K562 (cell line): ENCODE results near the gene ALK.

Experiments
- CBX3 ChIP-seq, 2 experiments: IDR thresholded peaks; 1 replicate in 1 of 2; 2 replicates in 1 of 2; pipeline ENCODE4 v1.6.1; 2012; ENCODE audit warnings: inconsistent platforms in 2 of 2, low read length in 2 of 2, borderline replicate concordance in 1 of 2, control low read depth in 1 of 2
- MCM5 ChIP-seq: fragments of 450-650 bp; IDR thresholded peaks from 2 replicates; pipeline ENCODE4 v1.6.1; 2016; ENCODE audit warnings: low read depth
- NONO ChIP-seq, 2 experiments: fragments of 200-400 bp in 1 of 2; fragments of 450-650 bp in 1 of 2; formaldehyde crosslinking in 1 of 2; IDR thresholded peaks; 2 replicates each; pipeline ENCODE4 v1.6.1; 2017; ENCODE audit warnings: low read depth in 2 of 2, mild to moderate bottlenecking in 2 of 2, moderate library complexity in 2 of 2, low read length in 1 of 2
- POLR2A ChIP-seq: fragments of 450-650 bp; conservative IDR thresholded peaks from 2 replicates; pipeline ENCODE4 v1.6.1; 2016
- TEAD1 ChIP-seq, 2 experiments: fragments of 450-650 bp in 1 of 2; sonication (generic) in 1 of 2; formaldehyde crosslinking; IDR thresholded peaks; 2 replicates each; pipeline versions ENCODE4 v1.4.0 to v1.8.0; 2020 to 2022; ENCODE audit warnings: mild to moderate bottlenecking in 2 of 2, missing genetic modification reagents in 1 of 2
- ZNF174 ChIP-seq: fragments of 250-450 bp; sonication (Bioruptor Pico); IDR thresholded peaks from 2 replicates; pipeline ENCODE4 v1.4.0; 2020; ENCODE audit warnings: mild to moderate bottlenecking
- TF ChIP-seq, protein P1 (sequence below): fragments of 250-450 bp; sonication (Bioruptor Pico); IDR thresholded peaks from 2 replicates; pipeline ENCODE4 v1.4.0; 2020; ENCODE audit warnings: mild to moderate bottlenecking, moderate library complexity

DNA sequence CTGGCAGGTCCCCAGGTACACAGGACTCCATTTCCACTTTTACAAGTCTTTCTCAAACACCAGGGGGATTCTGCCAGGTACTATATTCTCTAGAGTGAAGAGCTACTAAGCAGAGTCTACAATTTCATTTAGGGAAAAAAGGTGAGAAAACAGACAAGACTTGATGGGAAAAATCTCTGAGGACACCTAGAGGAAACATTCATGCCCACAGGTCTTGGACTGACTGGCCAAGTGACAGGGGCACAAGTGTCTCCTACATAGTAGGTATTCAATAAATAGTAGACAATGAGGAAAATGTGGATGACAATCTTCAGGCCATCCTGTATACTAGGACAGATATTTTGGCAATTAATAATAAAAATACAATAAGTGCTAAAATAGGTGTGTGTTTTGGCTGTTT is 577.6 kb downstream of the ALK start:
- TF ChIP-seq TEAD1 (CRISPR knock-in tag; IDR thresholded peaks at IDR 0.05) (no peak), ZNF174 (CRISPR knock-in tag) (no peak), MCM5 (no peak), CBX3 (IDR thresholded peaks at IDR 0.05; ENCODE audit: borderline replicate concordance in 1 of 2, low read length in 2 of 2) (no peak), NONO (IDR thresholded peaks at IDR 0.05; ENCODE audit: low read depth in 2 of 2, low read length in 1 of 2) (no peak), POLR2A (no peak)
- TF ChIP-seq, protein P1, sequence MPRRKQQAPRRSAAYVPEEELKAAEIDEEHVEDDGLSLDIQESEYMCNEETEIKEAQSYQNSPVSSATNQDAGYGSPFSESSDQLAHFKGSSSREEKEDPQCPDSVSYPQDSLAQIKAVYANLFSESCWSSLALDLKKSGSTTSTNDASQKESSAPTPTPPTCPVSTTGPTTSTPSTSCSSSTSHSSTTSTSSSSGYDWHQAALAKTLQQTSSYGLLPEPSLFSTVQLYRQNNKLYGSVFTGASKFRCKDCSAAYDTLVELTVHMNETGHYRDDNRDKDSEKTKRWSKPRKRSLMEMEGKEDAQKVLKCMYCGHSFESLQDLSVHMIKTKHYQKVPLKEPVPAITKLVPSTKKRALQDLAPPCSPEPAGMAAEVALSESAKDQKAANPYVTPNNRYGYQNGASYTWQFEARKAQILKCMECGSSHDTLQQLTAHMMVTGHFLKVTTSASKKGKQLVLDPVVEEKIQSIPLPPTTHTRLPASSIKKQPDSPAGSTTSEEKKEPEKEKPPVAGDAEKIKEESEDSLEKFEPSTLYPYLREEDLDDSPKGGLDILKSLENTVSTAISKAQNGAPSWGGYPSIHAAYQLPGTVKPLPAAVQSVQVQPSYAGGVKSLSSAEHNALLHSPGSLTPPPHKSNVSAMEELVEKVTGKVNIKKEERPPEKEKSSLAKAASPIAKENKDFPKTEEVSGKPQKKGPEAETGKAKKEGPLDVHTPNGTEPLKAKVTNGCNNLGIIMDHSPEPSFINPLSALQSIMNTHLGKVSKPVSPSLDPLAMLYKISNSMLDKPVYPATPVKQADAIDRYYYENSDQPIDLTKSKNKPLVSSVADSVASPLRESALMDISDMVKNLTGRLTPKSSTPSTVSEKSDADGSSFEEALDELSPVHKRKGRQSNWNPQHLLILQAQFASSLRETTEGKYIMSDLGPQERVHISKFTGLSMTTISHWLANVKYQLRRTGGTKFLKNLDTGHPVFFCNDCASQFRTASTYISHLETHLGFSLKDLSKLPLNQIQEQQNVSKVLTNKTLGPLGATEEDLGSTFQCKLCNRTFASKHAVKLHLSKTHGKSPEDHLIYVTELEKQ (CRISPR knock-in tag) = no peak
